NCI-H748 (cell line): ENCODE measurements around the gene WDR27.
A peak's percentile ranks its signal among the peaks of the same experiment; 100 is the strongest.
"Not testable (repeated sequence)": the region's sequence is repeated elsewhere in the genome, so short reads cannot be mapped to it uniquely, and the experiment has no call there.

Experiments used
- DNase-seq: peaks from one replicate; lab custom pipeline; 2025; ENCODE audit not compliant: unreplicated experiment; lab: John Stamatoyannopoulos, UW

WDR27 gene

GRCh38 chr6:169494038-169494437 is 207.8 kb downstream of the WDR27 start:
- DNase-seq = no peak

GRCh38 chr6:169491482-169491881 is 210.3 kb downstream of the WDR27 start:
- no peak for DNase-seq

- DNase-seq = no peak
Measured at GRCh38 chr6:169490830-169491229, 211.0 kb downstream of the WDR27 start.

GRCh38 chr6:169490246-169490641 is 211.6 kb downstream of the WDR27 start:
- no peak for DNase-seq

- DNase-seq = no peak
Measured at GRCh38 chr6:169489563-169490245, 212.1 kb downstream of the WDR27 start.

GRCh38 chr6:169487579-169488436 is 214.0 kb downstream of the WDR27 start:
- peak; percentile 11 for DNase-seq

- DNase-seq = no peak
Measured at GRCh38 chr6:169479783-169480495, 221.9 kb downstream of the WDR27 start.

- DNase-seq = no peak
Measured at GRCh38 chr6:169474362-169474761, 227.5 kb downstream of the WDR27 start.

- no peak for DNase-seq
Measured at GRCh38 chr6:169473663-169474062, 228.2 kb downstream of the WDR27 start.

- DNase-seq = peak; percentile 13
Measured at GRCh38 chr6:169472786-169473416, 228.9 kb downstream of the WDR27 start.

GRCh38 chr6:169470790-169471189 is 231.0 kb downstream of the WDR27 start:
- no peak for DNase-seq

- no peak for DNase-seq
Measured at GRCh38 chr6:169469028-169469427, 232.8 kb downstream of the WDR27 start.

- DNase-seq = not testable (repeated sequence)
Measured at GRCh38 chr6:169467755-169468154, 234.1 kb downstream of the WDR27 start.

- DNase-seq = not testable (repeated sequence)
Measured at GRCh38 chr6:169466256-169466655, 235.6 kb downstream of the WDR27 start.

- DNase-seq = no peak
Measured at GRCh38 chr6:169457762-169458161, 244.1 kb downstream of the WDR27 start.

GRCh38 chr6:169456840-169457239 is 245.0 kb downstream of the WDR27 start:
- no peak for DNase-seq

- DNase-seq = no peak
Measured at GRCh38 chr6:169455470-169455869, 246.4 kb downstream of the WDR27 start.

- DNase-seq = no peak
Measured at GRCh38 chr6:169454872-169455204, 247.0 kb downstream of the WDR27 start.

GRCh38 chr6:169454204-169454871 is 247.5 kb downstream of the WDR27 start:
- peak; percentile 6 for DNase-seq

GRCh38 chr6:169452869-169453620 is 248.8 kb downstream of the WDR27 start:
- DNase-seq = no peak
